Activated CD8-positive, alpha-beta T cell treated with anti-CD3 and anti-CD28 coated beads, Interleukin-2, amount 10 ng/mL, durations not matched to agents 7 days and 5 days (primary cell): ENCODE data around the gene ANKRD13B. TPM values are rescaled to one million over a fixed set of nuclear protein-coding genes. Genes with fewer than 3 reads are reported as not detected.

ENCODE experiments used
- ATAC-seq: fragments of 150-1000 bp; cut with Tn5 transposase; one replicate; pipeline ENCODE4 v1.10.0; 2021; ENCODE audit warnings: moderate library complexity
- CTCF ChIA-PET: fragments of 350-600 bp; sonication (Branson Sonifier 250); formaldehyde crosslinking; loops from one replicate; lab custom pipeline; 2021; ENCODE audit warnings: antibody characterized with exemption; lab: Charles Lee
- POLR2A ChIA-PET: fragments of 350-600 bp; sonication (Branson Sonifier 250); formaldehyde crosslinking; loops from one replicate; lab custom pipeline; 2021; ENCODE audit warnings: antibody characterized with exemption; lab: Charles Lee
- DNase-seq: peaks from one replicate; pipeline ENCODE4 v3.0.0-alpha.2; 2020
- H3K27ac Mint-ChIP-seq: one replicate; pipeline ENCODE4 v1.8.0; 2021; ENCODE audit warnings: mild to moderate bottlenecking, mixed read lengths
- H3K27me3 Mint-ChIP-seq: one replicate; pipeline ENCODE4 v1.8.0; 2021; ENCODE audit warnings: low read depth, mixed read lengths
- H3K36me3 Mint-ChIP-seq: one replicate; pipeline ENCODE4 v1.8.0; 2021; ENCODE audit warnings: low read depth, mixed read lengths
- H3K4me1 Mint-ChIP-seq: one replicate; pipeline ENCODE4 v1.8.0; 2021; ENCODE audit warnings: low read depth, mixed read lengths
- H3K4me3 Mint-ChIP-seq: one replicate; pipeline ENCODE4 v1.8.0; 2021; ENCODE audit warnings: mild to moderate bottlenecking, mixed read lengths
- H3K9me3 Mint-ChIP-seq: one replicate; pipeline ENCODE4 v1.8.0; 2022; ENCODE audit warnings: mixed read lengths; ENCODE audit not compliant: insufficient read depth
- total RNA-seq, 2 experiments: library from RNA; stranded (reverse); gene quantifications; one replicate each; pipeline ENCODE4 v1.2.3, GENCODE V29; 2021

Gene ANKRD13B
- total RNA-seq, 2 experiments from 2014 or later = 11.2 to 12.5 TPM

DNA sequence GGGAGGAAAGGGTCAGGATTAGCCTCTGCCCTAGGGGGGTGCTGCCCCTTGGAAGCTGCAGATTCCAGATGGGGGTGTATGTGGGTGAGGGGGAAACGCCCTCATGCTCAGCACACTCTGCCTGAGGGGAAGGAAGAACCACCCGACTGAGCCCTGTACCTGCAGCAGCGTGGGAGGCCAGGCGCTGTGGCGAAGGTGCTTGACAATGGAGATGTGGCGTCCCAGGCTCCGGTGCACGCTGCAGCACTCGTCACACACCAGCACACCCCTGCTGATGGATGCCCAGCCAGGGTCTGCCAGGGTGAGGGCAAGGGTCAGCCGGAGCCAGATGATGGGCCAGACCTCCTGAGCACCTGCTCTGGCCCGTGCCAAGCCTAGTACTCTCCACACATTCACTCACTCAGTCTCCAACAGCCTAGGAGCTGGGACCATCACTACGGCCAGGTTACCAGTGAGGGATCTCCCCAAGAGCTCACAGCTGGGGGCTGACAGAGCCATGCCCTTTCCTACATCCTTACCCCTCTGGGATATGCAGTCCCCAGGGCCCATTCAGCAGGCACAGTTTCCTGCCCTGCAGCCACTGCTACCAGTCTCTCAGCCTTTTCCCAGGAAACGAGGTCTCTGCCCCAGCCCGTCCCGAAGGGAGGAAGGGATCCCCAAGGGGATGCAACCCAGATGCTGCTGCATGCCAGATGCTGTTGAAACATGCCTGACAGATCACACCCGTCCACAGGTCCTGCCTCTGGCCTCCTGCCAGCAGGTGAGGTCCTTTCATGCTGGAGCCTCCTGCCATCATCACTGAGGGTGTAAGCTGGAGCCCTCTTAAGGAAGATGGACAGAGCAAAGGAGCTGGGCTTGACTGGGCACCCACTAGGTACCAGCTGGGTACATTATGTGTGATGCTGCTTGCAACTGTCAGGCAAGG, 9.3 kb upstream of the ANKRD13B start:
- Mint-ChIP-seq H3K27ac (peak overlapping the region; percentile 56), H3K27me3 (no peaks in the 10 kb centered on the region), H3K4me1 (peaks cover 60% of the 10 kb centered on the region), H3K36me3 (peaks cover 30% of the 10 kb centered on the region), H3K9me3 (no peaks in the 10 kb centered on the region), H3K4me3 (no peak overlapping the region)
- ChIA-PET CTCF (interaction anchor here (1.5 to 2.2 kb wide), 2 partner anchors 30 to 34 kb away, joined by 6 to 12 read pairs; no protein-coding TSS in a partner anchor), POLR2A (interaction anchor here (0.9 to 2.9 kb wide), 3 partner anchors 16 to 33 kb away, joined by 3 to 23 read pairs (median 3); partner anchors contain the start of gene ABHD15)
- no peak for DNase-seq
- ATAC-seq = no peak

- H3K27ac Mint-ChIP-seq = peak overlapping the region; percentile 81
- peaks cover 60% of the 10 kb centered on the region for H3K4me1 Mint-ChIP-seq
- DNase-seq = no peak
- no peaks in the 10 kb centered on the region for H3K27me3 Mint-ChIP-seq
- H3K4me3 Mint-ChIP-seq = peak overlapping the region; percentile 31
- ChIA-PET POLR2A (interaction anchor here (0.9 to 1.0 kb wide), 2 partner anchors 17 to 18 kb away, joined by 3 read pairs; partner anchors contain the start of gene ABHD15), CTCF (interaction anchor here (0.5 to 2.2 kb wide), 2 partner anchors 33 to 1726 kb away, joined by 3 to 12 read pairs; no protein-coding TSS in a partner anchor)
- peaks cover 29% of the 10 kb centered on the region for H3K36me3 Mint-ChIP-seq
- no peak for ATAC-seq
- H3K9me3 Mint-ChIP-seq = no peaks in the 10 kb centered on the region
Observed at GRCh38 chr17:29584452-29585079, 8.4 kb upstream of the ANKRD13B start.

DNA sequence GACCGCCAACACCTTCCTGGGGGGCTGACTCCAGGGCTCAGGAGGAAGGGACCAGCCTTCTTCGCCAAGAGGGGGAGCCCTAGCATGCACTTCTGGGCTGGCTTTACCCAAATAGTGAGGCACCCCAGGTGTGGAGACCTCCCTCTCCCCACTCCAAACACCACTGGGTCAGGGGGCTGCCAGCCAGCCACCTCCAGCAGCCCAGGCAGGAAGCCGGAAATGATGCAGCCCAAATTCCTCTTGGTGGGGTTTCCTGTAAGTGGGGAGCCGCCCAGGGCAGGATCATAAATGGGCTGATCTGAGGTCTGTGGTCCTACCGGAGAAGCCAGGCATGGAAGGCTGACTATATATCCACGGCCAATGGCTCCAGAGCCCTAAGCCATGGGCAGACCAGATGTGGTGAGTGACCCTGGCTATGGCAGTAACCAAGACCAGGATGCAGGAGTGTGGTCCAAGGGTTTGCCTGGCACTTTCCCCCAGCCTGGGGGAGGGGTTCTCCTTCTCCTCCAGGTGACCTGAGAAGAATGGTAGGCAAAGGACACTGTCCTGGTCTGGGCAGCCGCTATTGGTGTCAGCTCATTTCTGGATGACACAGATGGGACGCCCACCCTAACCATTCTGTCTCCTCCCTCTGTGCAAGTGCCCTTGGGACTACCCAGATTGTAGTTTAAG, 7.7 kb upstream of the ANKRD13B start:
- Mint-ChIP-seq H3K9me3 (no peaks in the 10 kb centered on the region), H3K27ac (peak overlapping the region; percentile 81), H3K27me3 (no peaks in the 10 kb centered on the region), H3K36me3 (peaks cover 23% of the 10 kb centered on the region), H3K4me1 (peaks cover 62% of the 10 kb centered on the region), H3K4me3 (peak overlapping the region; percentile 31)
- ATAC-seq (no peak), DNase-seq (peak; percentile 54)
- ChIA-PET POLR2A (interaction anchor here (0.6 to 1.8 kb wide), 2 partner anchors 30 to 32 kb away, joined by 4 to 11 read pairs; no protein-coding TSS in a partner anchor), CTCF (interaction anchor here (0.5 to 1.7 kb wide), 3 partner anchors 28 to 1725 kb away, joined by 3 to 16 read pairs (median 6); no protein-coding TSS in a partner anchor)

DNA sequence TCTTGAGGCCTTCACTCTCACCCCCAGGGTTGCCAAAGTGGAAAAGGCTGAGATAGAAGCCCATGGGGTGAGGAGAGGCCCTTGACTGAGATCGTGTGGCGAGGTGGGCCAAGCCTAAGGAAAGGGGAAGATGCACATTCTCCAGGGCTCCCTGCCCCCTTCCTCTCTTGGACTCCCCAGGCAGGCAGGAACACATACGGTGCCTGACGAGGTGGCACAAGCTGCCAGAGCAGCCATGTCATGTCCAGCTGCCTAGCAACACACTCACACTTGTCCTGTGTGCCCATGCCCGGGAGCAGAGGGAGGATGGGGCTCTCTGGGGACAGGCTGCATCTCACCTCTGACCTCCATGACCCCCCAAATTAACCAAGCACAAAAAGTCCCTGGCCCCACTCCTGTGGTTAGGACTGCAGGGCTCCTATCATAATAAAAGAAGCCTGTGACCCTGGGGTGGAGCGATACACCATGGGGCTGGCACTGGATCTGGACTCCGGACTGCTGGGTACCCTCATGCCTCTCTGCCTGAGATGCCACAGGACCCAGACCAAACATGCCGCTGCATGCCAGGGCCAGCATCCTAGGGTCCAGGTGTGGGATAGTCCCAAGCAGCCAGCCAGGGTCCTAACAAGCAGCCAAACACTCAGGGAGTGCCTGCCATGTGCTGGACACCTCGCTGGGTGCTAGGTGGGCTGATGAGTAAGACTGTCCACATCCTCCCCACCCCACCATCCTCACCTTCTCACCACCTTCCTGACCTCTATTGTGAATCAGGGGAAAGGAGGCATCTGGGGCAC, 6.1 kb upstream of the ANKRD13B start:
- Mint-ChIP-seq H3K27ac (peak overlapping the region; percentile 61), H3K4me3 (peak overlapping the region; percentile 97), H3K27me3 (no peaks in the 10 kb centered on the region), H3K36me3 (peaks cover 20% of the 10 kb centered on the region), H3K4me1 (peaks cover 69% of the 10 kb centered on the region), H3K9me3 (no peaks in the 10 kb centered on the region)
- no peak for DNase-seq
- no peak for ATAC-seq
- CTCF ChIA-PET = interaction anchor here (0.9 to 2.7 kb wide), 10 partner anchors 8 to 217 kb away, joined by 3 to 25 read pairs (median 8); partner anchors contain the start of genes ABHD15 and TP53I13
- POLR2A ChIA-PET = interaction anchor here (0.6 to 2.2 kb wide), 3 partner anchors 29 to 161 kb away, joined by 3 to 14 read pairs (median 11); no protein-coding TSS in a partner anchor

DNA sequence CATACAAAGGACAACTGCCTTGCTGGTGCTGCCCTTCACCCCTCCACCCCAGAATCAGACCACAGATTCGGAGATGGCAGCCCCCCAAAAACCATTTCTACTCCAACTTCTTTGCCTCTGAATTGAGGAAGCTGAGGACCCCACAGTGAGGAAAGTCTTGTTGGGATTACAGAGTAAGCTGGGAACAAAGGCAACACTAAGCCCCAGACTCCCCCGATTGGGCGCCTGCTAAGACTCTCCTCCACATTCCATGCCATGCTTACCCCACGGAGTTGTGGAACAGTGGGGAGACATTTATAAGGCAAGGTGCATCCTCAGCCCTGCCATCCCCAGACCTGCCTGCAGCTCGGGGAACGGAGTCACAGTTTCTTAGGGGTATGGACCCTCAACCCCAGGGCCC, 5.3 kb upstream of the ANKRD13B start:
- Mint-ChIP-seq H3K4me1 (peaks cover 76% of the 10 kb centered on the region), H3K4me3 (peak overlapping the region; percentile 97), H3K9me3 (no peaks in the 10 kb centered on the region), H3K27ac (peak overlapping the region; percentile 39), H3K36me3 (peaks cover 14% of the 10 kb centered on the region), H3K27me3 (no peaks in the 10 kb centered on the region)
- CTCF ChIA-PET = interaction anchor here (0.9 to 2.7 kb wide), 10 partner anchors 9 to 218 kb away, joined by 3 to 25 read pairs (median 6); partner anchors contain the start of genes ABHD15 and TP53I13
- POLR2A ChIA-PET = interaction anchor here (0.8 to 2.2 kb wide), 4 partner anchors 20 to 343 kb away, joined by 3 to 14 read pairs (median 4); partner anchors contain the start of genes CORO6 and TP53I13
- ATAC-seq (no peak), DNase-seq (no peak)

- Mint-ChIP-seq H3K4me3 (peak overlapping the region; percentile 97), H3K27ac (peak overlapping the region; percentile 87), H3K9me3 (no peaks in the 10 kb centered on the region), H3K4me1 (peaks cover 79% of the 10 kb centered on the region), H3K36me3 (peaks cover 11% of the 10 kb centered on the region), H3K27me3 (no peaks in the 10 kb centered on the region)
- ChIA-PET POLR2A (interaction anchor here (0.8 to 2.2 kb wide), 6 partner anchors 18 to 343 kb away, joined by 3 to 14 read pairs (median 4); partner anchors contain the start of genes CORO6, NUFIP2 and TP53I13), CTCF (interaction anchor here (0.9 to 2.7 kb wide), 10 partner anchors 9 to 218 kb away, joined by 3 to 25 read pairs (median 7); partner anchors contain the start of genes ABHD15 and TP53I13)
- no peak for ATAC-seq
- DNase-seq = no peak
Observed at GRCh38 chr17:29588017-29588561, 4.8 kb upstream of the ANKRD13B start.

GRCh38 chr17:29588562-29589411, 4.1 kb upstream of the ANKRD13B start:
- Mint-ChIP-seq H3K27ac (peak overlapping the region; percentile 87), H3K27me3 (no peaks in the 10 kb centered on the region), H3K4me3 (peak overlapping the region; percentile 97), H3K4me1 (peaks cover 76% of the 10 kb centered on the region), H3K36me3 (peaks cover 5% of the 10 kb centered on the region), H3K9me3 (no peaks in the 10 kb centered on the region)
- DNase-seq (peak; percentile 52), ATAC-seq (peak; percentile 24)
- ChIA-PET POLR2A (interaction anchor here (1.0 to 2.2 kb wide), 5 partner anchors 18 to 342 kb away, joined by 3 to 14 read pairs (median 4); partner anchors contain the start of genes CORO6 and NUFIP2), CTCF (interaction anchor here (1.0 to 2.7 kb wide), 9 partner anchors 10 to 219 kb away, joined by 3 to 25 read pairs (median 8); partner anchors contain the start of genes ABHD15 and TP53I13)

GRCh38 chr17:29589524-29590410, 3.2 kb upstream of the ANKRD13B start, which contains the start of gene GIT1:
GIT1 (minus strand) TSS chr17:29589648; CDS start chr17:29589378, 270 bp downstream.
- ATAC-seq (peak; percentile 74), DNase-seq (peak; percentile 87)
- peaks cover 2% of the 10 kb centered on the region for H3K36me3 Mint-ChIP-seq
- no peaks in the 10 kb centered on the region for H3K27me3 Mint-ChIP-seq
- CTCF ChIA-PET = interaction anchor here (0.8 to 2.7 kb wide), 5 partner anchors 8 to 219 kb away, joined by 3 to 21 read pairs (median 5); partner anchors contain the start of genes ABHD15 and TP53I13
- H3K4me3 Mint-ChIP-seq = peak within 1 kb of the TSS; percentile 97
- no peaks in the 10 kb centered on the region for H3K9me3 Mint-ChIP-seq
- POLR2A ChIA-PET = interaction anchor here (1.5 to 2.2 kb wide), 2 partner anchors 19 to 26 kb away, joined by 4 to 14 read pairs; no protein-coding TSS in a partner anchor
- peaks cover 73% of the 10 kb centered on the region for H3K4me1 Mint-ChIP-seq
- peak within 1 kb of the TSS; percentile 90 for H3K27ac Mint-ChIP-seq
